ENCODE results near the gene NCEH1. TPM values are rescaled to one million over a fixed set of nuclear protein-coding genes. Genes with fewer than 3 reads are reported as not detected.

Gene NCEH1
- total and polyA plus RNA-seq, 10 of the 15 experiments (the other 5 are each of a cell fraction or from before 2014, with no cell fraction given): 1.8 to 8.1 (median 4.5) TPM

DNA sequence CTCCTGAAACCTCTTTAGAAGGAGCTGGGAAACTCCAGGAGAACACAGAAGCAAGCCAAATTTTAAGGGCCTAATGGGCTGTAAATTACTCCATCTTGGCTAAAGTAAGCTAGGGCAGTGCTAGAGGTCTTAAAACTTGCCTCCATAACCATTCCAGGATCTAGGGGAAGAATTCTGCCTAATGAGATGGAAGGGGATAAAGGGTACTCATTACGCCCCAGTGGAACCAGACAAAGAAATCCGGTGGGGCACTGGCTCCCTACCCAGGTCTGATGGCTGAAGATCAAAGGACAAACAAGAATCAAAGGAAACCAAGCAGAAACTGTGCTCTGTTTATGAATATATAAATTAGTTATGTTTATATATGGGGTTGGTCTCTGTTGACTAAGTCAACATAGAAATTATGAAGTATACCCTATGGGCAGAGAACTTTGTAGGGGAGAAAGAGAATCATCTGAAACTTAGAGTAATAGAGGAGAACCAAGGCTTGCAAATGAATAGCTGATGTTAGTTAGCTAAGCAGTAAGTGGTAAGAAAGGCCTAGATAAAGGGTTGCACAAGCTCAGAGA is 57.8 kb downstream of the NCEH1 start:
- TF ChIP-seq IRF4 (IDR thresholded peaks at IDR 0.05; ENCODE audit: low read depth, low read length) (no peak), ETV6 (conservative IDR thresholded peaks at IDR 0.05 in 1 of 2, IDR thresholded peaks at IDR 0.05 in 1 of 2; ENCODE audit: borderline replicate concordance in 1 of 2, low read depth in 1 of 2) (no peak), NR2C1 (IDR thresholded peaks at IDR 0.05) (no peak)
- TF ChIP-seq, protein P1, sequence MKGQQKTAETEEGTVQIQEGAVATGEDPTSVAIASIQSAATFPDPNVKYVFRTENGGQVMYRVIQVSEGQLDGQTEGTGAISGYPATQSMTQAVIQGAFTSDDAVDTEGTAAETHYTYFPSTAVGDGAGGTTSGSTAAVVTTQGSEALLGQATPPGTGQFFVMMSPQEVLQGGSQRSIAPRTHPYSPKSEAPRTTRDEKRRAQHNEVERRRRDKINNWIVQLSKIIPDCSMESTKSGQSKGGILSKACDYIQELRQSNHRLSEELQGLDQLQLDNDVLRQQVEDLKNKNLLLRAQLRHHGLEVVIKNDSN (IDR thresholded peaks at IDR 0.05; ENCODE audit: borderline replicate concordance, extremely low read length, insufficient read depth, low read depth, low read length): no peak
- no peaks in the 10 kb centered on the region for H4K20me1 ChIP-seq (ENCODE audit: control insufficient read depth, insufficient read depth)
- ChIA-PET POLR2A (interaction anchor here (0.6 kb wide), 1 partner anchor 36 kb away, joined by 8 read pairs; no protein-coding TSS in a partner anchor), SMC1A (ENCODE audit: uncharacterized antibody, unreplicated experiment) (interaction anchor here (0.9 to 1.2 kb wide), 4 partner anchors 9 to 20 kb away, joined by 3 read pairs; no protein-coding TSS in a partner anchor), CTCF (interaction anchor here (1.3 to 2.0 kb wide), 2 partner anchors 14 to 20 kb away, joined by 3 to 12 read pairs; no protein-coding TSS in a partner anchor), RAD21 (ENCODE audit: unreplicated experiment) (no interaction called here)
- no peaks in the 10 kb centered on the region for H3K36me3 ChIP-seq (ENCODE audit: control insufficient read depth in 2 of 2, insufficient read depth in 2 of 2, low read length in 1 of 2)
- in situ Hi-C loops (cut with MboI) (loop anchor here (25.0 kb wide), 1 partner anchor 316 kb away; no protein-coding TSS in a partner anchor), intact Hi-C loops (cut with micrococcal nuclease; ENCODE audit: unreplicated experiment) (no loop called here)
- H3K9me3 ChIP-seq (replicated peaks; ENCODE audit: control insufficient read depth, insufficient read depth, low read length): no peaks in the 10 kb centered on the region
- WGBS (ENCODE audit: insufficient coverage, insufficient replicate concordance, low lambda C conversion rate, missing lambda C conversion rate): 85% methylated on average over 2 of the region's 2 CpGs
- no peak overlapping the region for H3K4me3 ChIP-seq
- DNase-seq (ENCODE audit: low read depth, low spot score): no peak
- H3K4me2 ChIP-seq (ENCODE audit: control insufficient read depth, insufficient read depth): no peak overlapping the region
- H3K79me2 ChIP-seq (ENCODE audit: control insufficient read depth, insufficient read depth, low read length): no peaks in the 10 kb centered on the region
- no peak overlapping the region for H3K9ac ChIP-seq (ENCODE audit: control insufficient read depth, insufficient read depth, low read length)
- no peak for ATAC-seq
- H3K4me1 ChIP-seq (ENCODE audit: control insufficient read depth, insufficient read depth, low read length): no peaks in the 10 kb centered on the region
- no TSS peak for BruUV-seq (replicated peaks)
- H2AFZ ChIP-seq (ENCODE audit: control insufficient read depth, low read depth, low read length): no peak overlapping the region
- no peak for FAIRE-seq
- H3K27me3 ChIP-seq (replicated peaks in 1 of 2; ENCODE audit: control insufficient read depth in 2 of 2, insufficient read depth in 2 of 2, low read length in 1 of 2): no peaks in the 10 kb centered on the region
- H3K27ac ChIP-seq (ENCODE audit: control insufficient read depth, insufficient read depth): no peak overlapping the region
